EL (cell line): Measurements from ENCODE around the gene TOM1L2.
"Not testable (repeated sequence)": the region's sequence is repeated elsewhere in the genome, so short reads cannot be mapped to it uniquely, and the experiment has no call there.

Source experiments
- DNase-seq: peaks from one replicate; pipeline ENCODE4 v3.0.0-alpha.2; 2016

The TOM1L2 gene

GRCh38 chr17:17940441-17940911 is 31.7 kb downstream of the TOM1L2 start:
- peak; percentile 89 for DNase-seq

- not testable (repeated sequence) for DNase-seq
Observed at GRCh38 chr17:17939941-17940340, 32.3 kb downstream of the TOM1L2 start.

DNA sequence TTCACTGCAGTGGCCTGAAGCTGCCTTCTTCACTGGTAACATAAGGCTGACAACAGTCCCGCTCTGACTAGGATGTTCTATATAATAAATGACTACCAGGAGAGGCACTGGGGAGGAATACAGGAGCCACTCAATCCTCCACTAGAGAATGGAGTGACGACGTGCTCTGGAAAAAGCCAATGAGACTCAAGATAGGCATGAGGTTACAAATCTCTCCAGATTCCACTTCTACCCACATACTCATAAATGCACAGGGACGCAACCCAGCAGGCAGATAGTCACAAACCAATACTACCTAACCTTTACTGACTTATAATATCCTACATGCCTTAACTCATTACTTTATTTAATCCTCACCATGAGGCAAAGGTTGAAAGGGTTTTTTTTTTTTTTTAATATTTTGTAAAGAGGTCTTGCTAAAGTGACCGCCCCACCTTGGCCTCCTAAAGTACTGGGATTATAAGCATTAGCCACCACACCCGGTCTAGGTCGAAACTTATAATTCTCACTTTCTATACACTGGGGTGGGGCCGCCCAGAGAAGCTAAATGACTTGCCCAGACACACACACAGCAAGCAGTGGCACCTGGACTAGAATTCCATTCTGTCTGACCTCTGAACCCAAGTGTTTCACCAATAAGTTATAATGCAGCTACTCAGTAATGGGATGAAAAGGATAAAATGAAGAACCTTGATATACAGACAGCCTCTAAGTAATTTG is 33.7 kb downstream of the TOM1L2 start:
- no peak for DNase-seq

GRCh38 chr17:17937958-17938357 is 34.2 kb downstream of the TOM1L2 start:
- no peak for DNase-seq

DNA sequence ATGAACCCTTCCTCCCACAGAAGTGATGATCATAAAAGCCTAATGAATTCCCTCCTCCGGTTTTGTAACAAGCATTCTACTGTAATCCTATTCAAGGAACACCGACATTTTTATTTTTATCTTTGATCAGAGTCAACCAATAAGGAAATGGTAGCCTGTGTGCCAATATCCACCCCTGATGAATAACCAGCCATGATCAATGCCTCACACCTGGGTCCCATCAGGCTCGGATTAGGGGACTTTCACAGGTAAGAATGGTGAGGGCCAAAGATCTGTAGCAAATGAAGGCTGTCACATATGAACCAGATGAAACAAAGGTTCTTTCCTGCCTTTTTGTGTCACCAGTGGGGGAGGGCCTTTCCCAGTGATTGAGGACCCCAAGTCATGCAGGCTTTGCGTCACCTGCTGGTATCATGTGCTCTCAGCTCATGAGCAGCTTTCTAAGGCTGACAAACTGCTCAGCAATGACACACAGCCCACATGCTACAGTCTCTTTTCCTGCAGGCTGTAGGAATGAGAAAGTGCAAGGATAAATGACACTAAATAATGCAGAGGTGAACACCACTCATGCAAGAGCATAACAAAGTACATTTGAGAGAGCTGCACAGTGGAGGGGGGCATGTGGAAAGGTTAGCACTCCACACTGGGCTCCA is 34.9 kb downstream of the TOM1L2 start:
- DNase-seq: no peak

DNA sequence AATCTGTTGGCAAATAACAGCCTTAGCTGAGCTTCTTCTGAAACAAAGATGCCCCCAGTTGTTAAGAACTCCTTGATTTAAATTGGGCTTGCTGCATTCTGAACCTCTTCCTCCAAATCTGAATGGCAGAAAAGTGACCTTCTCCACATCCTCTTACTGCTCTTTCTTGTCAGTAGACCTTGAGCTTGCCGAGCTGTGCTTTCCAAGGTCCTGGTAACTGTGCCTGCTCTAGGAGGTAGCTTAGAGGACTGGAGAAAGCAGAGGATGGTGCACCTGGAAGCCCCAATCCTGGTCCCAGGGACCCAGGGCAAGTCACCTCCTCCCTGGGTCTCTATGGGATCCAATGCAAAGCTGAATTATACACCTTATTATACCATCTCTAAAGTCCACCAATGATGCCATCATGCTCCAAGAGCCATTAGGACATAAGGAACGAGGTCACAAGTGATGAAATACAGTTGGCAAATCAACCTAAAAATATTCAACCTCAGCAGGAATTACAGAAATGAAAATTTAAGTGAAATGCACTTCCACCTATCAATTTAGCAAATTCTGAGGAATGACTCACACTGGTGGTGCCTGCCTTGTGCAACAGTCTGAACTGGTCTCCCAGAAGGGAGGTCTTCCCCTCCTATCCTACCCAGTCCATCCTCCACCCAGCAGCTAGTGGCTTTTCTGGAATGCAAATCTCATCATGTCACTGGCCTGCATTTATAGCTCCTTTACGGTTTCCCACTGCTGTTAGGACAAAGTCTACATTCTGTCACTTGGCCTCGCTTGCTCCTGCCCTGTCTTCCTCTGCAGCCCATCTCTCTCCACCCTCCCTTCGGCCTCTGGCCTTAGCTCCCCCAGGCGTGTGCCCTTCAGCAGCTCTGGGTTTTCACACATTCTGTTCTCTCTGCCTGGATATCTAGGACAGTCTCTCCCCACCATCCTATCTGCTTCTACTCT is 36.6 kb downstream of the TOM1L2 start:
- DNase-seq: peak; percentile 96

GRCh38 chr17:17934806-17935205 is 37.4 kb downstream of the TOM1L2 start:
- no peak for DNase-seq

DNA sequence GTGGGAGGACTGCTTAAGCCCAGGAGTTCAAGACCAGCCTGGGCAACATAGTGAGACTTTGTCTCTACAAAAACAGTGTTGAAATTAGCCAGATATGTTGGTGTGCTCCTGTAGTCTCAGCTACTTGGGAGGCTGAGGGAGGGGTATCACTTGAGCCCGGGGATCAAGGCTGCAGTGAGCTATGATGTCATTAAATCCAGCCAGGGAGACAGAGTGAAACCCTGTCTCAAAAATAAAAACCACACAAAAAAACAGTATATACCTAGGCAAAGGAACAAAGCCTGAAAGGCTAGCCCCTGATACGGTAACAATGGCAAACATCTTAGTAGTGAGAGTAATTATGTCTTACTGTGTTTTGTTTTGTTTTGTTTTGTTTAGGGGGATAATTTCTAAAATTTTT is 38.0 kb downstream of the TOM1L2 start:
- no peak for DNase-seq

- DNase-seq: peak; percentile 71
Observed at GRCh38 chr17:17933775-17934174, 38.4 kb downstream of the TOM1L2 start.

DNA sequence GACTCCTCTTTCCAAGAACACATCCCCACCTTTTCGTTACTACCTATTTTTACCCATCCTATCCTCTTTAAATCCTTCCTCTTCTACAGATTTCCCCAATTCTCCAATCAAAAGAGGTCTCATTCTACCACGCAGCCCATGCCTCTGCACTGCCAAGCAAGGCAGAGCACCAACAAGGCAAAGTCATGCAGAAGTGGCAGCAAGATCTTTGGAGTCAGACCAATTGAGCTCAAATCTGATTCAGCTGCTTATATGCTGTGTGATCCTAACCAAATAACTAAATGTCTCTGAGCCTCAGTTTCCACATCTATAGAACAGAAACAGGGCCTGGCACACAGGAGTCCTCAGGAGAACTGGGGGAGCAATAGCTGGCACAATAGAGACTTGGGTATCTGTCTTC is 41.0 kb downstream of the TOM1L2 start:
- no peak for DNase-seq

DNA sequence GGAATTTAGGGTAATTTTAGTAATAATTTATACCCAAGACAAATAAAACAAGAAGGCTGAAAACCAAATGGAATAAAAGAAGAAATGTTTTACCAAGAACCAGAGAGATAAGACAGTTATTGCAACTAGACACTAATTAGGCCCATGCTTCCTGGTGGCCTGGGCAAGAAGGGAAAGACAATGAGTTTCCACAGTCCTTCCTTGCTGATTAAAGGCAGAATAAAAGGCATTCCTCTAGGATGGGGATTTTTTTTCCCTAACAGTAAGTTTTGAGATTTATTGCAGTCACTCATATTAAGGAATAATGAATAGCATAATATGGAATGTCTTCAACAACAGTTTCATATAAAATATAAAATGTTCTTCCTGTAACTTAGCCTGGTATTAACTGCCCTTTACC is 41.5 kb downstream of the TOM1L2 start:
- DNase-seq: no peak

DNA sequence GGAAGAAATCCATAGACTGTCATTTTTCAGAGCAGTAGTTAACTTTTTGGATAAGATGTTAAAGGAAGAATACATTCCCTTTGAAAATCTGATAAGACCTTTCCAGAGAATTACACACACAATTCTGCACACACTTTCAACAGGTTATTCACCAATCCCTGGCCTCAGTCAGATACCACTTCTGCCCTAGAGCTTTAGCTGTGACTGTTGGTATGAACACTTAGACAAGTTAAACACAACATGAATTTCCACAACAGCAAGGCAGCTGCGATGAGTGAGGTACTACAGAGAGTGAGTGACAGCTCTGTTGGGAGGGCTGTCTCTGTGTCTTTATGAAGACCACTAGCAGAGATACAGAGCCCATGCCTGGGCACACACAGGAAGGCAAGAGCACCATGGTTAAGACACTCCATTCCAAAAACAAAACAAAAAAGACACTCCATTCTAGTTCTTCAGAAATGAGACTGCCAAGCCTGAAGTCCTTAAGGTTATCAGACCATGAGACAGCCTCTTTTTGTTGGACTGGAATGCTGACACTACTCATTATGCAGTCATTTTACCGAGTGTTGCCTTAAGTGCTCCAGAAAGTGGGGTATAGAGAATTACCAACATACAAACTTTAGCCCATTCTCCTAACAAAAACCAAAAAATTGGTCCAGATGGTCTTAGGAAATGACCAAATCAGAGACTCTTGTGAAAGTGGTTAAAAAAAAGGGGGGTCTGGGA is 42.4 kb downstream of the TOM1L2 start:
- DNase-seq: no peak

- no peak for DNase-seq
Observed at GRCh38 chr17:17928398-17929287, 43.6 kb downstream of the TOM1L2 start.

GRCh38 chr17:17926840-17927449 is 45.3 kb downstream of the TOM1L2 start:
- no peak for DNase-seq

DNA sequence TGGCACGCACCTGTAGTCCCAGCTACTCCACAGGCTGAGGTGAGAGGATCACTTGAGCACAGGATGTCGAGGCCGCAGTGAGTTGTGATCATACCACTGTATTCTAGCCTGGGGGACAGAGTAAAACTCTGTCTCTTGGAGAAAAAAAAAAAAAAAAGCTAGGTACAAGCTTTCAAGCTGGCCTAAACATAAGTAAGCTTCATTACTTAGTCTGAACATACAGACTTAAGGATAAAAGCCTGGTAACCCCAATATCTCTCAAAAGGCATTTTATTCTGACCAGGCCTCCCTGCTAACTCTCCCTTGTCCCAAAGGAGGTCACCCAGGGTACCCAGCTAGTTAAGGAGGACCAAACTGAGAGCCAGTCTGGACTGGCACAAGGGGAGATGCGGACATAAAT is 46.2 kb downstream of the TOM1L2 start:
- DNase-seq: no peak

- no peak for DNase-seq
Observed at GRCh38 chr17:17924857-17925250, 47.3 kb downstream of the TOM1L2 start.

GRCh38 chr17:17924131-17924856 is 47.9 kb downstream of the TOM1L2 start:
- peak; percentile 66 for DNase-seq

GRCh38 chr17:17922070-17922614 is 50.1 kb downstream of the TOM1L2 start:
- no peak for DNase-seq

DNA sequence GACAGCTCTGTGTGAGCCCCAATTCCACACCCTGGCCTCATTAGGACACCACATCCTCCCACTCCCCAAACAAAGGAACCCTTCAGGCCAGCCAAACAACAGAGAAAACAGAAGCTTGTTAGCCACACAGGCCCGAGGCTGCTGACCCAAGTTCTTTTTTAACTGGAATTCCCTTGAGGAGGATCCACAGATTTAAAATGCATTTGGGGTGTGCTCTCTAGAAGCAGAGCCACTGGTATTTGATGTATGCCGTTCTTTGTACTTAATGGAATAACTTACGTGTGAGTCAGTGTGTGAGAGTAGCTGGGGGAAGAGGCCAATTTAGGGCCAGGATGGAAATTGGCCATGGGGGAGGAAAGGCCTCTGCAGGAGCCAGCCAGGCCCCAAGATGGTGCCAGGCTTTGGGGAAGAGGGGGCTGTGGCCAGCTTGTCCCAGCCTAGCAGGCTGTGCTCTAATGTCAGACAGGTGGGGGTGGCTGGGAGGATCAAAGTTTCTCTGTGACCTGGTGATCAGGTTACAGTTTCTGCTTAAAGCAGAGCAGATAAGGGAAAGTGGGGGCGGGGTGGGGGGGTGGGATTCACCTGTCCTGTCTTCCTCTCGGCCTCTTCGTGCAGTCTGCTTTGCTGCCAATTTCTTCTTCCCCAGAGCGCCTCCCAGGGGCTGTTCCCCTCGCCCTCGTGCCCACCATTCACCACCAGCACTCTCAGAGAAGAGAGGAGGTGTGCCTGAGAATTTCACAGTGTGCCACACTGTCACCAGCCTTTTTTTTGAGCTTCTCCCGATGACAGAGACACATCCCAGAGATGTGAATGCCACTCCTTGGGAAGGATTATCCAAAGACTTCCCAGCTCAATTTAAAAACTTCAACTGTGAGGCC is 50.8 kb downstream of the TOM1L2 start:
- peak; percentile 97 for DNase-seq
